ENCODE data around the gene SLC39A8. TPM values are rescaled to one million over a fixed set of nuclear protein-coding genes. Genes with fewer than 3 reads are reported as not detected.
A peak's percentile ranks its signal among the peaks of the same experiment; 100 is the strongest.

The SLC39A8 gene
- total and polyA plus RNA-seq, 2 donors: 23.0 to 28.2 TPM

- Histone ChIP-seq H3K4me1 (ENCODE audit: control insufficient read depth in 2 of 2, insufficient read depth in 2 of 2, low read length in 2 of 2) (no peaks in the 10 kb centered on the region), H3K27me3 (ENCODE audit: control insufficient read depth in 2 of 2, insufficient read depth in 1 of 2, low read length in 1 of 2) (no peaks in the 10 kb centered on the region), H3K4me3 (ENCODE audit: low read length in 2 of 2) (no peak overlapping the region), H3K36me3 (ENCODE audit: control insufficient read depth in 2 of 2, insufficient read depth in 2 of 2, low read length in 1 of 2) (no peaks in the 10 kb centered on the region), H3K9me3 (ENCODE audit: control insufficient read depth in 2 of 2, insufficient read depth in 1 of 2, low read length in 1 of 2) (no peaks in the 10 kb centered on the region), H3K27ac (ENCODE audit: low read depth in 1 of 2, low read length in 1 of 2) (no peak overlapping the region)
- WGBS: 85% methylated on average over 3 of the region's 3 CpGs
- peak; percentile 6 to 70 (median 33) for DNase-seq (ENCODE audit: low read depth in 6 of 9, low spot score in 9 of 9)
These were observed 82.1 kb downstream of the SLC39A8 start for GRCh38 chr4:102263024-102263787.

- no peaks in the 10 kb centered on the region for H3K9me3 ChIP-seq (ENCODE audit: control insufficient read depth in 2 of 2, insufficient read depth in 1 of 2, low read length in 1 of 2)
- H3K4me3 ChIP-seq (ENCODE audit: low read length in 2 of 2): no peak overlapping the region
- H3K36me3 ChIP-seq (ENCODE audit: control insufficient read depth in 2 of 2, insufficient read depth in 2 of 2, low read length in 1 of 2): no peaks in the 10 kb centered on the region
- DNase-seq (ENCODE audit: low read depth in 6 of 9, low spot score in 9 of 9): no peak
- H3K27ac ChIP-seq (ENCODE audit: low read depth in 1 of 2, low read length in 1 of 2): no peak overlapping the region
- 99% methylated on average over 1 of the region's 1 CpG for WGBS
- no peaks in the 10 kb centered on the region for H3K4me1 ChIP-seq (ENCODE audit: control insufficient read depth in 2 of 2, insufficient read depth in 2 of 2, low read length in 2 of 2)
- no peaks in the 10 kb centered on the region for H3K27me3 ChIP-seq (ENCODE audit: control insufficient read depth in 2 of 2, insufficient read depth in 1 of 2, low read length in 1 of 2)
These were observed 85.6 kb downstream of the SLC39A8 start for GRCh38 chr4:102259702-102260101.

GRCh38 chr4:102259081-102259480, 86.2 kb downstream of the SLC39A8 start:
- Histone ChIP-seq H3K4me1 (ENCODE audit: control insufficient read depth in 2 of 2, insufficient read depth in 2 of 2, low read length in 2 of 2) (no peaks in the 10 kb centered on the region), H3K36me3 (ENCODE audit: control insufficient read depth in 2 of 2, insufficient read depth in 2 of 2, low read length in 1 of 2) (no peaks in the 10 kb centered on the region), H3K4me3 (ENCODE audit: low read length in 2 of 2) (no peak overlapping the region), H3K9me3 (ENCODE audit: control insufficient read depth in 2 of 2, insufficient read depth in 1 of 2, low read length in 1 of 2) (no peaks in the 10 kb centered on the region), H3K27ac (ENCODE audit: low read depth in 1 of 2, low read length in 1 of 2) (no peak overlapping the region), H3K27me3 (ENCODE audit: control insufficient read depth in 2 of 2, insufficient read depth in 1 of 2, low read length in 1 of 2) (no peaks in the 10 kb centered on the region)
- no peak for DNase-seq (ENCODE audit: low read depth in 6 of 9, low spot score in 9 of 9)
- 73% methylated on average over 3 of the region's 3 CpGs for WGBS

- no peak for DNase-seq (ENCODE audit: low read depth in 6 of 9, low spot score in 9 of 9)
- Histone ChIP-seq H3K27me3 (ENCODE audit: control insufficient read depth in 2 of 2, insufficient read depth in 1 of 2, low read length in 1 of 2) (no peaks in the 10 kb centered on the region), H3K9me3 (ENCODE audit: control insufficient read depth in 2 of 2, insufficient read depth in 1 of 2, low read length in 1 of 2) (no peaks in the 10 kb centered on the region), H3K27ac (ENCODE audit: low read depth in 1 of 2, low read length in 1 of 2) (no peak overlapping the region), H3K4me3 (ENCODE audit: low read length in 2 of 2) (no peak overlapping the region), H3K36me3 (ENCODE audit: control insufficient read depth in 2 of 2, insufficient read depth in 2 of 2, low read length in 1 of 2) (no peaks in the 10 kb centered on the region), H3K4me1 (ENCODE audit: control insufficient read depth in 2 of 2, insufficient read depth in 2 of 2, low read length in 2 of 2) (no peaks in the 10 kb centered on the region)
- WGBS: 95% methylated on average over 3 of the region's 3 CpGs
These were observed 89.0 kb downstream of the SLC39A8 start for GRCh38 chr4:102256321-102256720.

- Histone ChIP-seq H3K27ac (ENCODE audit: low read depth in 1 of 2, low read length in 1 of 2) (no peak overlapping the region), H3K27me3 (ENCODE audit: control insufficient read depth in 2 of 2, insufficient read depth in 1 of 2, low read length in 1 of 2) (no peaks in the 10 kb centered on the region), H3K9me3 (ENCODE audit: control insufficient read depth in 2 of 2, insufficient read depth in 1 of 2, low read length in 1 of 2) (no peaks in the 10 kb centered on the region), H3K4me1 (ENCODE audit: control insufficient read depth in 2 of 2, insufficient read depth in 2 of 2, low read length in 2 of 2) (no peaks in the 10 kb centered on the region), H3K36me3 (ENCODE audit: control insufficient read depth in 2 of 2, insufficient read depth in 2 of 2, low read length in 1 of 2) (no peaks in the 10 kb centered on the region), H3K4me3 (ENCODE audit: low read length in 2 of 2) (no peak overlapping the region)
- DNase-seq (ENCODE audit: low read depth in 6 of 9, low spot score in 9 of 9): no peak
- WGBS: 96% methylated on average over 2 of the region's 2 CpGs
These were observed 91.4 kb downstream of the SLC39A8 start for GRCh38 chr4:102253860-102254259.

- DNase-seq (ENCODE audit: low read depth in 6 of 9, low spot score in 9 of 9): no peak
- H3K36me3 ChIP-seq (ENCODE audit: control insufficient read depth in 2 of 2, insufficient read depth in 2 of 2, low read length in 1 of 2): no peaks in the 10 kb centered on the region
- no peaks in the 10 kb centered on the region for H3K4me1 ChIP-seq (ENCODE audit: control insufficient read depth in 2 of 2, insufficient read depth in 2 of 2, low read length in 2 of 2)
- H3K27ac ChIP-seq (ENCODE audit: low read depth in 1 of 2, low read length in 1 of 2): no peak overlapping the region
- H3K4me3 ChIP-seq (ENCODE audit: low read length in 2 of 2): no peak overlapping the region
- 95% methylated on average over 2 of the region's 2 CpGs for WGBS
- H3K27me3 ChIP-seq (ENCODE audit: control insufficient read depth in 2 of 2, insufficient read depth in 1 of 2, low read length in 1 of 2): no peaks in the 10 kb centered on the region
- no peaks in the 10 kb centered on the region for H3K9me3 ChIP-seq (ENCODE audit: control insufficient read depth in 2 of 2, insufficient read depth in 1 of 2, low read length in 1 of 2)
These were observed 93.1 kb downstream of the SLC39A8 start for GRCh38 chr4:102252171-102252570.

- DNase-seq (ENCODE audit: low read depth in 6 of 9, low spot score in 9 of 9): no peak
- H3K27ac ChIP-seq (ENCODE audit: low read depth in 1 of 2, low read length in 1 of 2): no peak overlapping the region
- 86% methylated on average over 26 of the region's 26 CpGs for whole genome bisulfite sequencing
- no peaks in the 10 kb centered on the region for H3K4me1 ChIP-seq (ENCODE audit: control insufficient read depth in 2 of 2, insufficient read depth in 2 of 2, low read length in 2 of 2)
- no peak overlapping the region for H3K4me3 ChIP-seq (ENCODE audit: low read length in 2 of 2)
- H3K27me3 ChIP-seq (ENCODE audit: control insufficient read depth in 2 of 2, insufficient read depth in 1 of 2, low read length in 1 of 2): no peaks in the 10 kb centered on the region
- no peaks in the 10 kb centered on the region for H3K36me3 ChIP-seq (ENCODE audit: control insufficient read depth in 2 of 2, insufficient read depth in 2 of 2, low read length in 1 of 2)
- H3K9me3 ChIP-seq (ENCODE audit: control insufficient read depth in 2 of 2, insufficient read depth in 1 of 2, low read length in 1 of 2): peaks cover 0 to under 1% of the 10 kb centered on the region in 2 donors
These were observed 94.9 kb downstream of the SLC39A8 start for GRCh38 chr4:102250341-102250740.

DNA sequence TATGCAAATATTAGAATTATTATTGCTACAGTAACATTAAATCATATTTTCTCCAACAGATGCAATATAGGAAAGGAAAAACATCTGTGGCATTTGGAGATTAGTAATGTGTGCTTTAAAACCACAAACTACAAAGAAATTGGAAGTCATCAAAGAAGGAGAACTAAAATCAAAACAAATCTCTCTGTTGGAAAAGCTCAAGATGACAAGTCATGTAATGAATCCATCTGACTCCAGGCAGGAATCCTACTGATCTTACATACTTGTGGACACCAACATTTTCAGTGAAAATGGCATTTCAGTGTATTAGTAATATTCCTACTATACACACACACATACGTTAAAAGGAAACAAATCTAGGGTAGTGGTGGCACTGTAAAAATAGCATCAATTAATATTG, 98.2 kb downstream of the SLC39A8 start:
- no peak overlapping the region for H3K27ac ChIP-seq (ENCODE audit: low read depth in 1 of 2, low read length in 1 of 2)
- no peaks in the 10 kb centered on the region for H3K4me1 ChIP-seq (ENCODE audit: control insufficient read depth in 2 of 2, insufficient read depth in 2 of 2, low read length in 2 of 2)
- peaks cover 0 to 9% of the 10 kb centered on the region in 2 donors for H3K9me3 ChIP-seq (ENCODE audit: control insufficient read depth in 2 of 2, insufficient read depth in 1 of 2, low read length in 1 of 2)
- no peak for DNase-seq (ENCODE audit: low read depth in 6 of 9, low spot score in 9 of 9)
- WGBS: 76% methylated on average over 1 of the region's 1 CpG
- H3K36me3 ChIP-seq (ENCODE audit: control insufficient read depth in 2 of 2, insufficient read depth in 2 of 2, low read length in 1 of 2): no peaks in the 10 kb centered on the region
- no peaks in the 10 kb centered on the region for H3K27me3 ChIP-seq (ENCODE audit: control insufficient read depth in 2 of 2, insufficient read depth in 1 of 2, low read length in 1 of 2)
- no peak overlapping the region for H3K4me3 ChIP-seq (ENCODE audit: low read length in 2 of 2)

- 95% methylated on average over 4 of the region's 4 CpGs for WGBS
- DNase-seq (ENCODE audit: low read depth in 6 of 9, low spot score in 9 of 9): no peak
- H3K36me3 ChIP-seq (ENCODE audit: control insufficient read depth in 2 of 2, insufficient read depth in 2 of 2, low read length in 1 of 2): no peaks in the 10 kb centered on the region
- H3K4me1 ChIP-seq (ENCODE audit: control insufficient read depth in 2 of 2, insufficient read depth in 2 of 2, low read length in 2 of 2): no peaks in the 10 kb centered on the region
- H3K9me3 ChIP-seq (ENCODE audit: control insufficient read depth in 2 of 2, insufficient read depth in 1 of 2, low read length in 1 of 2): peaks cover 0 to 9% of the 10 kb centered on the region in 2 donors
- no peak overlapping the region for H3K4me3 ChIP-seq (ENCODE audit: low read length in 2 of 2)
- H3K27me3 ChIP-seq (ENCODE audit: control insufficient read depth in 2 of 2, insufficient read depth in 1 of 2, low read length in 1 of 2): no peaks in the 10 kb centered on the region
- H3K27ac ChIP-seq (ENCODE audit: low read depth in 1 of 2, low read length in 1 of 2): no peak overlapping the region
These were observed 98.9 kb downstream of the SLC39A8 start for GRCh38 chr4:102246416-102246815.

Data from thymus (tissue), 11 donors.